ENCODE results near the gene EMX1. TPM values are rescaled to one million over a fixed set of nuclear protein-coding genes. Genes with fewer than 3 reads are reported as not detected.

Gene EMX1
- polyA plus RNA-seq, 3 donors: not detected

- WGBS (ENCODE audit: insufficient coverage): 77% methylated on average over 7 of the region's 18 CpGs
- no peak overlapping the region for H3K4me3 Mint-ChIP-seq
- no peaks in the 10 kb centered on the region for H3K36me3 Mint-ChIP-seq
- DNase-seq: no peak
- no peak overlapping the region for H2AFZ ChIP-seq (ENCODE audit: insufficient read depth, low read depth, low read length, poor library complexity, severe bottlenecking)
- no peaks in the 10 kb centered on the region for H3K36me3 ChIP-seq (replicated peaks in 1 of 2; ENCODE audit: control insufficient read depth in 1 of 2, insufficient read depth in 2 of 2, low read length in 2 of 2)
- H3K9me3 ChIP-seq (replicated peaks in 1 of 2; ENCODE audit: control insufficient read depth in 1 of 2, insufficient read depth in 1 of 2, low read length in 2 of 2): no peaks in the 10 kb centered on the region
- no peak for TF ChIP-seq CTCF (IDR thresholded peaks at IDR 0.05)
- H3K4me1 Mint-ChIP-seq: peaks cover 9% of the 10 kb centered on the region
- H3K27me3 Mint-ChIP-seq (ENCODE audit: low read depth in 3 of 3): peaks cover 64 to 79% (median 74%) of the 10 kb centered on the region in 3 donors
- H3K9ac ChIP-seq (ENCODE audit: insufficient read depth, low read length, poor library complexity, severe bottlenecking): no peak overlapping the region
- peaks cover 19 to 61% of the 10 kb centered on the region in 2 donors for H3K27me3 ChIP-seq (ENCODE audit: control insufficient read depth in 2 of 2, insufficient read depth in 2 of 2, low read length in 2 of 2)
- intact Hi-C loops (cut with micrococcal nuclease): no loop called here
- no peaks in the 10 kb centered on the region for H4K20me1 ChIP-seq (ENCODE audit: insufficient read depth, low read length)
- H3K9me3 Mint-ChIP-seq: peaks cover 0 to 2% (median 0%) of the 10 kb centered on the region in 7 donors
- H3K4me1 ChIP-seq (ENCODE audit: control insufficient read depth in 1 of 2, insufficient read depth in 2 of 2, low read length in 2 of 2): no peaks in the 10 kb centered on the region
- H3K27ac Mint-ChIP-seq: no peak overlapping the region
- no peak overlapping the region for H3K27ac ChIP-seq (ENCODE audit: low read depth in 1 of 2, low read length in 2 of 2)
- H3K79me2 ChIP-seq (ENCODE audit: insufficient read depth, low read length): no peaks in the 10 kb centered on the region
- H3K4me3 ChIP-seq (replicated peaks in 1 of 3; ENCODE audit: low read depth in 2 of 3, low read length in 3 of 3): no peak overlapping the region
- H3K4me2 ChIP-seq (replicated peaks; ENCODE audit: extremely low read depth, low read length, poor library complexity, severe bottlenecking): no peak overlapping the region
These were observed 19.3 kb upstream of the EMX1 start for GRCh38 chr2:72897785-72898584.

GRCh38 chr2:72898585-72898906, 18.8 kb upstream of the EMX1 start:
- Histone ChIP-seq H3K27me3 (ENCODE audit: control insufficient read depth in 2 of 2, insufficient read depth in 2 of 2, low read length in 2 of 2) (peaks cover 24 to 66% of the 10 kb centered on the region in 2 donors), H3K79me2 (ENCODE audit: insufficient read depth, low read length) (no peaks in the 10 kb centered on the region), H3K4me2 (replicated peaks; ENCODE audit: extremely low read depth, low read length, poor library complexity, severe bottlenecking) (no peak overlapping the region), H3K4me3 (replicated peaks in 1 of 3; ENCODE audit: low read depth in 2 of 3, low read length in 3 of 3) (no peak overlapping the region), H3K9ac (ENCODE audit: insufficient read depth, low read length, poor library complexity, severe bottlenecking) (no peak overlapping the region), H3K36me3 (replicated peaks in 1 of 2; ENCODE audit: control insufficient read depth in 1 of 2, insufficient read depth in 2 of 2, low read length in 2 of 2) (no peaks in the 10 kb centered on the region), H3K27ac (ENCODE audit: low read depth in 1 of 2, low read length in 2 of 2) (no peak overlapping the region), H3K9me3 (replicated peaks in 1 of 2; ENCODE audit: control insufficient read depth in 1 of 2, insufficient read depth in 1 of 2, low read length in 2 of 2) (no peaks in the 10 kb centered on the region), H2AFZ (ENCODE audit: insufficient read depth, low read depth, low read length, poor library complexity, severe bottlenecking) (no peak overlapping the region), H3K4me1 (ENCODE audit: control insufficient read depth in 1 of 2, insufficient read depth in 2 of 2, low read length in 2 of 2) (no peaks in the 10 kb centered on the region), H4K20me1 (ENCODE audit: insufficient read depth, low read length) (no peaks in the 10 kb centered on the region)
- no peak for TF ChIP-seq CTCF (IDR thresholded peaks at IDR 0.05)
- Mint-ChIP-seq H3K9me3 (peaks cover 0 to 2% (median 0%) of the 10 kb centered on the region in 7 donors), H3K27me3 (ENCODE audit: low read depth in 3 of 3) (peaks cover 64 to 78% (median 77%) of the 10 kb centered on the region in 3 donors), H3K36me3 (no peaks in the 10 kb centered on the region), H3K4me1 (peaks cover 5% of the 10 kb centered on the region), H3K27ac (no peak overlapping the region), H3K4me3 (no peak overlapping the region)
- intact Hi-C loops (cut with micrococcal nuclease): no loop called here
- DNase-seq: no peak
- WGBS (ENCODE audit: insufficient coverage): 100% methylated on average over 1 of the region's 2 CpGs

Data from CD14-positive monocyte (primary cell).